Neural progenitor cell (in vitro differentiated cells): ENCODE measurements around the gene NOD1.

ENCODE experiments used
- CTCF ChIP-seq: fragments of 200-600 bp; sonication (generic); IDR thresholded peaks from 2 replicates; pipeline ENCODE4 v1.5.1; 2017; ENCODE audit warnings: antibody characterized with exemption, mild to moderate bottlenecking
- EZH2 ChIP-seq: fragments of 200-600 bp; sonication (generic); IDR thresholded peaks from 2 replicates; pipeline ENCODE4 v1.6.1; 2017; ENCODE audit warnings: antibody characterized with exemption, mild to moderate bottlenecking, moderate library complexity
- EZH2phosphoT487 ChIP-seq: fragments of 200-600 bp; sonication (generic); IDR thresholded peaks from 2 replicates; pipeline ENCODE4 v1.6.1; 2017; ENCODE audit warnings: antibody characterized with exemption

- TF ChIP-seq EZH2phosphoT487 (no peak), CTCF (no peak), EZH2 (no peak)
Measured at GRCh38 chr7:30406664-30407425, 71.7 kb downstream of the NOD1 start.
